H1 (cell line): ENCODE results near the gene HOXB7. TPM values are rescaled to one million over a fixed set of nuclear protein-coding genes. Genes with fewer than 3 reads are reported as not detected.

ENCODE experiments used
- CTCF ChIA-PET: fragments of 300-600 bp; sonication (Branson Sonifier 250); formaldehyde crosslinking; loops from one replicate; lab custom pipeline; 2021; ENCODE audit not compliant: partially characterized antibody; lab: Charles Lee
- POLR2A ChIA-PET: fragments of 300-600 bp; sonication (Branson Sonifier 250); formaldehyde crosslinking; loops from one replicate; lab custom pipeline; 2021; ENCODE audit warnings: inconsistent platforms; ENCODE audit not compliant: partially characterized antibody; lab: Charles Lee
- DNase-seq, 2 experiments: peaks; one replicate each; pipeline versions ENCODE4 v3.0.0 to v3.0.0-alpha.2; 2010 to 2022; ENCODE audit warnings: low spot score in 2 of 2, low read depth in 1 of 2, mixed read lengths in 1 of 2
- FAIRE-seq: peaks from 2 replicates; lab custom pipeline; 2011; peaks lifted over from hg19 to GRCh38; lab: Jason Lieb, UNC
- H2AFZ ChIP-seq: 2 replicates; pipeline ENCODE4 v1.8.1; 2012; ENCODE audit warnings: low read length, inconsistent platforms
- H2AK5ac ChIP-seq: 2 replicates; pipeline ENCODE4 v1.6.1; 2013; ENCODE audit warnings: low read depth, low read length
- H2BK120ac ChIP-seq: replicated peaks from 2 replicates; pipeline ENCODE3; 2013; ENCODE audit warnings: low read depth, low read length, inconsistent platforms
- H2BK12ac ChIP-seq: 2 replicates; pipeline ENCODE4 v1.6.1; 2013; ENCODE audit warnings: low read depth, low read length
- H2BK15ac ChIP-seq: 2 replicates; pipeline ENCODE4 v1.6.1; 2013; ENCODE audit warnings: low read length
- H2BK20ac ChIP-seq: 2 replicates; pipeline ENCODE4 v1.6.1; 2013; ENCODE audit warnings: low read length
- H2BK5ac ChIP-seq: 2 replicates; pipeline ENCODE4 v1.6.1; 2013; ENCODE audit warnings: low read depth, low read length
- H3K14ac ChIP-seq: 2 replicates; pipeline ENCODE4 v1.6.1; 2013; ENCODE audit warnings: inconsistent platforms; ENCODE audit not compliant: insufficient read length
- H3K18ac ChIP-seq: 2 replicates; pipeline ENCODE4 v1.6.1; 2013; ENCODE audit warnings: low read length; ENCODE audit errors: extremely low read depth
- H3K23ac ChIP-seq: 2 replicates; pipeline ENCODE4 v1.6.1; 2013; ENCODE audit warnings: inconsistent platforms; ENCODE audit not compliant: insufficient read length
- H3K23me2 ChIP-seq: 2 replicates; pipeline ENCODE4 v1.6.1; 2013; ENCODE audit warnings: low read depth, low read length
- H3K27ac ChIP-seq: 2 replicates; pipeline ENCODE4 v1.6.1; 2011; ENCODE audit warnings: low read depth, low read length, inconsistent platforms
- H3K27me3 ChIP-seq, 4 experiments: replicated peaks in 1 of 4; 1 replicate in 1 of 4; 2 replicates in 3 of 4; pipeline versions ENCODE4 v1.6.1 to v1.8.1; 2011 to 2013; ENCODE audit warnings: low read length in 3 of 4, mild to moderate bottlenecking in 3 of 4, inconsistent platforms in 2 of 4, mixed read lengths in 2 of 4, moderate library complexity in 1 of 4; ENCODE audit not compliant: control insufficient read depth in 3 of 4, insufficient read depth in 3 of 4; ENCODE audit errors: extremely low read depth in 1 of 4
- H3K36me3 ChIP-seq, 4 experiments: 2 replicates each; pipeline versions ENCODE4 v1.6.1 to v1.8.1; 2011 to 2013; ENCODE audit warnings: mild to moderate bottlenecking in 4 of 4, low read length in 3 of 4, moderate library complexity in 2 of 4, control low read depth in 1 of 4, inconsistent platforms in 1 of 4; ENCODE audit not compliant: insufficient read depth in 4 of 4, control insufficient read depth in 2 of 4
- H3K4ac ChIP-seq: replicated peaks from 2 replicates; pipeline ENCODE3; 2013; ENCODE audit warnings: low read length, low read depth, mixed read lengths, inconsistent platforms; ENCODE audit not compliant: insufficient read length
- H3K4me1 ChIP-seq, 4 experiments: replicated peaks in 1 of 4; 1 replicate in 1 of 4; 2 replicates in 3 of 4; pipeline versions ENCODE4 v1.6.1 to v1.8.1; 2011 to 2013; ENCODE audit warnings: low read length in 3 of 4, inconsistent platforms in 2 of 4, mixed read lengths in 1 of 4; ENCODE audit not compliant: insufficient read depth in 4 of 4, control insufficient read depth in 3 of 4
- H3K4me2 ChIP-seq, 2 experiments: 2 replicates each; pipeline versions ENCODE4 v1.6.1 to v1.8.1; 2011 to 2013; ENCODE audit warnings: low read depth in 2 of 2, low read length in 2 of 2, control low read depth in 1 of 2, inconsistent platforms in 1 of 2, mild to moderate bottlenecking in 1 of 2; ENCODE audit not compliant: insufficient read depth in 1 of 2
- H3K4me3 ChIP-seq, 4 experiments: fragments of 200-600, 300-600 bp in 1 of 4; sonication (generic), shearing (Covaris generic), sonication (Bioruptor Twin) in 1 of 4; 2 replicates each; pipeline versions ENCODE4 v1.5.1 to v1.8.1; 2011 to 2016; ENCODE audit warnings: low read length in 4 of 4, low read depth in 3 of 4, control low read depth in 2 of 4, inconsistent platforms in 2 of 4, mild to moderate bottlenecking in 2 of 4, mixed read lengths in 1 of 4, moderate library complexity in 1 of 4; ENCODE audit not compliant: insufficient read depth in 2 of 4; ENCODE audit errors: extremely low read depth in 1 of 4
- H3K56ac ChIP-seq: replicated peaks from 2 replicates; pipeline ENCODE3; 2013; ENCODE audit warnings: low read depth, mild to moderate bottlenecking, mixed read lengths, low read length, inconsistent platforms; ENCODE audit not compliant: insufficient read length
- H3K79me1 ChIP-seq: 2 replicates; pipeline ENCODE4 v1.6.1; 2013; ENCODE audit warnings: low read depth, low read length, control low read depth
- H3K79me2 ChIP-seq, 2 experiments: 2 replicates each; pipeline versions ENCODE4 v1.6.1 to v1.8.1; 2012 to 2013; ENCODE audit warnings: low read length in 2 of 2, mild to moderate bottlenecking in 2 of 2, inconsistent platforms in 1 of 2; ENCODE audit not compliant: insufficient read depth in 2 of 2, control insufficient read depth in 1 of 2
- H3K9ac ChIP-seq, 4 experiments: replicated peaks in 1 of 4; 1 replicate in 1 of 4; 2 replicates in 3 of 4; pipeline versions ENCODE4 v1.6.1 to v1.8.1; 2011 to 2013; ENCODE audit warnings: low read depth in 3 of 4, low read length in 3 of 4, control low read depth in 2 of 4, mild to moderate bottlenecking in 2 of 4, moderate library complexity in 2 of 4, inconsistent platforms in 1 of 4; ENCODE audit errors: extremely low read depth in 1 of 4
- H3K9me3 ChIP-seq, 2 experiments: 2 replicates each; pipeline versions ENCODE4 v1.6.1 to v1.8.1; 2012 to 2013; ENCODE audit warnings: mild to moderate bottlenecking in 2 of 2, moderate library complexity in 2 of 2, control low read depth in 1 of 2, inconsistent platforms in 1 of 2, low read depth in 1 of 2, low read length in 1 of 2, mixed read lengths in 1 of 2; ENCODE audit not compliant: insufficient read depth in 2 of 2
- H4K20me1 ChIP-seq, 2 experiments: replicated peaks in 1 of 2; 2 replicates each; pipeline versions ENCODE3 to v1.8.1; 2011 to 2013; ENCODE audit warnings: inconsistent platforms in 2 of 2, low read length in 2 of 2, mild to moderate bottlenecking in 1 of 2; ENCODE audit not compliant: insufficient read depth in 2 of 2, control insufficient read depth in 1 of 2
- H4K5ac ChIP-seq: 2 replicates; pipeline ENCODE4 v1.6.1; 2013; ENCODE audit warnings: low read length, low read depth, mixed read lengths, inconsistent platforms; ENCODE audit not compliant: insufficient read length
- H4K8ac ChIP-seq: 2 replicates; pipeline ENCODE4 v1.8.0; 2013; ENCODE audit warnings: mild to moderate bottlenecking, moderate library complexity, low read length, inconsistent platforms; ENCODE audit not compliant: insufficient read depth; ENCODE audit errors: extremely low read depth
- H4K91ac ChIP-seq: replicated peaks from 2 replicates; pipeline ENCODE3; 2013; ENCODE audit warnings: low read length, mixed read lengths, inconsistent platforms; ENCODE audit not compliant: insufficient read length
- BCL11A ChIP-seq, 2 experiments: IDR thresholded peaks; one replicate each; pipeline ENCODE4 v1.6.1; 2011; ENCODE audit warnings: low read depth in 2 of 2, low read length in 2 of 2, mild to moderate bottlenecking in 2 of 2
- CBX8 ChIP-seq: fragments of 300-800, 300-1000 bp; sonication (generic); IDR thresholded peaks from 2 replicates; pipeline ENCODE4 v1.7.1; 2016; ENCODE audit warnings: low read depth, low read length, borderline replicate concordance
- CREB1 ChIP-seq: IDR thresholded peaks from 2 replicates; pipeline ENCODE4 v1.6.1; 2012; ENCODE audit warnings: inconsistent platforms
- HDAC2 ChIP-seq, 2 experiments: fragments of 300-600 bp in 1 of 2; sonication (generic) in 1 of 2; IDR thresholded peaks; 2 replicates each; pipeline ENCODE4 v1.6.1; 2011 to 2012; ENCODE audit warnings: low read depth in 2 of 2, low read length in 2 of 2, mild to moderate bottlenecking in 2 of 2, moderate library complexity in 2 of 2, borderline replicate concordance in 1 of 2, inconsistent platforms in 1 of 2
- RNF2 ChIP-seq: fragments of 200-900, 300-1000 bp; sonication (generic); IDR thresholded peaks from 2 replicates; pipeline ENCODE4 v1.7.1; 2016; ENCODE audit warnings: borderline replicate concordance, low read depth, mild to moderate bottlenecking, antibody characterized with exemption, low read length; ENCODE audit not compliant: poor library complexity, severe bottlenecking; ENCODE audit errors: missing control alignments
- TCF12 ChIP-seq: IDR thresholded peaks from 2 replicates; pipeline ENCODE4 v1.6.1; 2011; ENCODE audit warnings: low read depth, mild to moderate bottlenecking, low read length
- polyA plus RNA-seq, 7 experiments: library from polyadenylated mRNA; depleted of rRNA in 3 of 7; stranded (reverse) in 5 of 7; unstranded in 2 of 7; fragments of >200 nt in 5 of 7; fragments of 200-250 nt in 2 of 7; gene quantifications; 1 replicate in 5 of 7; 2 replicates in 1 of 7; 4 replicates in 1 of 7; pipeline versions ENCODE4 v1.2.1 to v1.2.3, GENCODE V29; 2011 to 2013; ENCODE audit warnings: missing spikeins in 2 of 7, mixed read lengths in 2 of 7
- total RNA-seq: library from RNA; stranded (reverse); fragmentation: NEBNext Ultra II Directional; extraction: Animal tissue kit (Norgen Biotek cat#: 25700); gene quantifications from 2 replicates; pipeline ENCODE4 v1.2.1, GENCODE V29; 2021

The HOXB7 gene
- total and polyA plus RNA-seq, 2 of the 8 experiments (the other 6 are each of a cell fraction or from before 2014, with no cell fraction given) = not detected

DNA sequence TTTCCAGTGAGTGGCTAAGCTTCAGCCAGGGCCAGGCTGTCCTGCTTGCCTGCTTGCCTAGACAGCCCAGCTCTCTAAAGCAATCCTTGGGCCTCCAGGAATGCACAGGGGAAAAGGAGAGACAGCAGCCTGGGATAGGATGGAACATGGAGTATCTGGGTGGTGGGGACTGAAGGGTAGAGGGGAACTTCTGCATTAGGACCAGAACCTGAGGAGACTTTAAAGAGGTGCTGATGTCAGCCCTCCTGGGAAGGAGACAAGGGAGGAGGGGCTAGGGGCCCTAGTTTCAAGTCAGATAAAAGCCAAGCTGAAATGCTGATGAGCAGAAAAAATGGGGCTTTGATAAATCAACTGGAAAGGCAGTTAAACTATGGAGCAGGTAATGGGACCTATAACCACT, 1.8 kb downstream of the HOXB7 start:
- no peak overlapping the region for H2BK5ac ChIP-seq
- no peaks in the 10 kb centered on the region for H3K79me2 ChIP-seq
- no peak overlapping the region for H3K23ac ChIP-seq
- no peak overlapping the region for H3K56ac ChIP-seq
- H2BK20ac ChIP-seq = no peak overlapping the region
- no peak overlapping the region for H2AFZ ChIP-seq
- no peak overlapping the region for H3K9ac ChIP-seq
- H3K9me3 ChIP-seq = no peaks in the 10 kb centered on the region
- H3K36me3 ChIP-seq = peaks cover 0 to 15% (median 0%) of the 10 kb centered on the region in 4 experiments; a peak in 1 of 8 replicates
- no peak overlapping the region for H4K5ac ChIP-seq
- H3K18ac ChIP-seq = no peak overlapping the region
- H3K4ac ChIP-seq = no peak overlapping the region
- H3K4me2 ChIP-seq = no peak overlapping the region
- H3K27ac ChIP-seq = no peak overlapping the region
- H4K8ac ChIP-seq = no peak overlapping the region
- TF ChIP-seq BCL11A (IDR thresholded peaks at IDR 0.05; ENCODE audit: low read depth in 2 of 2, low read length in 2 of 2) = no peak
- peak; percentile 43; the same call in 1 of the 2 replicates for TF ChIP-seq CBX8
- TF ChIP-seq CREB1 = no peak
- TF ChIP-seq TCF12 = no peak
- TF ChIP-seq HDAC2 (IDR thresholded peaks at IDR 0.05; ENCODE audit: borderline replicate concordance in 1 of 2, low read depth in 2 of 2, low read length in 2 of 2) = no peak
- TF ChIP-seq RNF2 = no peak
- no peak overlapping the region for H2AK5ac ChIP-seq
- FAIRE-seq = no peak
- DNase-seq = no peak
- H4K20me1 ChIP-seq = peaks cover 23 to 40% of the 10 kb centered on the region in 2 experiments
- ChIA-PET POLR2A (interaction anchor here (0.7 kb wide), 1 partner anchor 89 kb away, joined by 3 read pairs; no protein-coding TSS in a partner anchor), CTCF (interaction anchor here (0.6 to 2.3 kb wide), 13 partner anchors 8 to 582 kb away, joined by 3 to 10 read pairs (median 3); no protein-coding TSS in a partner anchor)
- H3K4me3 ChIP-seq = no peak overlapping the region
- H4K91ac ChIP-seq = no peak overlapping the region
- no peak overlapping the region for H3K14ac ChIP-seq
- peaks cover 2% of the 10 kb centered on the region; the same call in 1 of the 2 replicates for H3K23me2 ChIP-seq
- no peak overlapping the region for H2BK15ac ChIP-seq
- H2BK120ac ChIP-seq = no peak overlapping the region
- H3K79me1 ChIP-seq = no peaks in the 10 kb centered on the region
- H2BK12ac ChIP-seq = no peak overlapping the region
- peaks cover 97 to 100% (median 99%) of the 10 kb centered on the region in 4 experiments for H3K27me3 ChIP-seq
- H3K4me1 ChIP-seq = peaks cover 0 to 7% (median 3%) of the 10 kb centered on the region in 4 experiments; a peak in 5 of 7 replicates
